WTC11 (cell line): ENCODE results near the gene WIPF3. TPM values are rescaled to one million over a fixed set of nuclear protein-coding genes. Genes with fewer than 3 reads are reported as not detected.

Experiments used
- ATAC-seq: fragments of 200-7000 bp; cut with Tn5 transposase; 2 replicates; pipeline ENCODE4 v1.10.0; 2021; ENCODE audit warnings: mild to moderate bottlenecking, moderate library complexity
- CTCF ChIA-PET: fragments of 300-600 bp; sonication (Branson Sonifier 250); formaldehyde crosslinking; loops from one replicate; lab custom pipeline; 2021; ENCODE audit warnings: antibody characterized with exemption; lab: Charles Lee
- POLR2A ChIA-PET: fragments of 350-600 bp; sonication (Branson Sonifier 250); formaldehyde crosslinking; loops from one replicate; lab custom pipeline; 2021; ENCODE audit warnings: antibody characterized with exemption; lab: Charles Lee
- DNase-seq: peaks from one replicate; pipeline ENCODE4 v3.0.0; 2021; ENCODE audit warnings: low spot score
- H3K27ac Mint-ChIP-seq: 2 replicates; pipeline ENCODE4 v1.8.0; 2021; ENCODE audit warnings: mixed read lengths
- H3K27me3 Mint-ChIP-seq: 2 replicates; pipeline ENCODE4 v1.8.0; 2021; ENCODE audit warnings: low read depth, mild to moderate bottlenecking, moderate library complexity, mixed read lengths
- H3K36me3 Mint-ChIP-seq: 2 replicates; pipeline ENCODE4 v1.8.0; 2021; ENCODE audit warnings: mixed read lengths
- H3K4me1 Mint-ChIP-seq: 2 replicates; pipeline ENCODE4 v1.8.0; 2022; ENCODE audit warnings: mixed read lengths
- H3K4me3 Mint-ChIP-seq: 2 replicates; pipeline ENCODE4 v1.8.0; 2021; ENCODE audit warnings: mild to moderate bottlenecking, moderate library complexity, mixed read lengths
- H3K9me3 Mint-ChIP-seq: 2 replicates; pipeline ENCODE4 v1.8.0; 2021; ENCODE audit warnings: mixed read lengths
- AFF4 ChIP-seq: sonication (generic); formaldehyde crosslinking; IDR thresholded peaks from 2 replicates; pipeline ENCODE4 v1.8.1; 2023; ENCODE audit warnings: mild to moderate bottlenecking, missing genetic modification reagents, borderline replicate concordance
- CDX4 ChIP-seq: fragments of 250-450 bp; sonication (Bioruptor Pico); IDR thresholded peaks from 2 replicates; pipeline ENCODE4 v1.9.0; 2021; ENCODE audit warnings: moderate library complexity, mild to moderate bottlenecking, inconsistent platforms, borderline replicate concordance
- ERG ChIP-seq: fragments of 250-450 bp; sonication (Bioruptor Pico); IDR thresholded peaks from 2 replicates; pipeline ENCODE4 v1.8.0; 2021; ENCODE audit warnings: mild to moderate bottlenecking
- ETV6 ChIP-seq: sonication (generic); formaldehyde crosslinking; IDR thresholded peaks from 2 replicates; pipeline ENCODE4 v1.8.1; 2022; ENCODE audit warnings: mild to moderate bottlenecking, missing genetic modification reagents
- FOXJ3 ChIP-seq: sonication (generic); formaldehyde crosslinking; IDR thresholded peaks from 2 replicates; pipeline ENCODE4 v1.9.0; 2021; ENCODE audit warnings: missing genetic modification reagents, mild to moderate bottlenecking, borderline replicate concordance
- FOXK1 ChIP-seq: sonication (generic); formaldehyde crosslinking; IDR thresholded peaks from 2 replicates; pipeline ENCODE4 v1.8.0; 2022; ENCODE audit warnings: mild to moderate bottlenecking, moderate library complexity, missing genetic modification reagents
- FOXP1 ChIP-seq: sonication (generic); formaldehyde crosslinking; IDR thresholded peaks from 2 replicates; pipeline ENCODE4 v1.8.0; 2022; ENCODE audit warnings: missing genetic modification reagents, mild to moderate bottlenecking, moderate library complexity, borderline replicate concordance
- GTF2I ChIP-seq: fragments of 250-450 bp; sonication (Bioruptor Pico); conservative IDR thresholded peaks from 2 replicates; pipeline ENCODE4 v1.4.0; 2021; ENCODE audit warnings: mild to moderate bottlenecking
- JUN ChIP-seq: sonication (generic); formaldehyde crosslinking; IDR thresholded peaks from 2 replicates; pipeline ENCODE4 v1.8.0; 2023; ENCODE audit warnings: mild to moderate bottlenecking, missing genetic modification reagents
- NFYB ChIP-seq: sonication (generic); formaldehyde crosslinking; conservative IDR thresholded peaks from 2 replicates; pipeline ENCODE4 v1.8.0; 2022; ENCODE audit warnings: low read depth, missing genetic modification reagents
- NR1H2 ChIP-seq: sonication (generic); formaldehyde crosslinking; IDR thresholded peaks from 2 replicates; pipeline ENCODE4 v1.9.0; 2021; ENCODE audit warnings: mild to moderate bottlenecking, moderate library complexity, missing genetic modification reagents
- PRDM15 ChIP-seq: sonication (generic); formaldehyde crosslinking; IDR thresholded peaks from 2 replicates; pipeline ENCODE4 v1.8.0; 2022; ENCODE audit warnings: missing genetic modification reagents
- RELA ChIP-seq: sonication (generic); formaldehyde crosslinking; IDR thresholded peaks from 2 replicates; pipeline ENCODE4 v1.8.1; 2022; ENCODE audit warnings: missing genetic modification reagents, mild to moderate bottlenecking, borderline replicate concordance
- SMAD3 ChIP-seq: sonication (generic); formaldehyde crosslinking; IDR thresholded peaks from 2 replicates; pipeline ENCODE4 v1.8.0; 2022; ENCODE audit warnings: missing genetic modification reagents, mild to moderate bottlenecking, borderline replicate concordance
- ZBTB21 ChIP-seq: sonication (generic); formaldehyde crosslinking; IDR thresholded peaks from 2 replicates; pipeline ENCODE4 v1.8.1; 2023; ENCODE audit warnings: mild to moderate bottlenecking, missing genetic modification reagents, borderline replicate concordance
- ZMAT4 ChIP-seq: fragments of 250-450 bp; sonication (Bioruptor Pico); IDR thresholded peaks from 2 replicates; pipeline ENCODE4 v1.9.0; 2021; ENCODE audit warnings: mild to moderate bottlenecking
- ZNF232 ChIP-seq: sonication (generic); formaldehyde crosslinking; IDR thresholded peaks from 2 replicates; pipeline ENCODE4 v1.8.0; 2022; ENCODE audit warnings: mild to moderate bottlenecking, missing genetic modification reagents
- ZNF263 ChIP-seq: sonication (generic); formaldehyde crosslinking; IDR thresholded peaks from 2 replicates; pipeline ENCODE4 v1.8.1; 2022; ENCODE audit warnings: low read depth, mild to moderate bottlenecking, moderate library complexity, missing genetic modification reagents
- ZNF317 ChIP-seq: sonication (generic); formaldehyde crosslinking; IDR thresholded peaks from 2 replicates; pipeline ENCODE4 v1.8.1; 2023; ENCODE audit warnings: low read depth, mild to moderate bottlenecking, moderate library complexity, missing genetic modification reagents, borderline replicate concordance
- ZNF416 ChIP-seq: fragments of 250-450 bp; sonication (Bioruptor Pico); IDR thresholded peaks from 2 replicates; pipeline ENCODE4 v1.9.0; 2021; ENCODE audit warnings: mild to moderate bottlenecking, inconsistent platforms
- total RNA-seq: library from RNA; stranded (reverse); gene quantifications from 3 replicates; pipeline ENCODE4 v1.2.3, GENCODE V29; 2021

Gene WIPF3
- total RNA-seq, 1 experiment from 2014 or later: 9.9 TPM

GRCh38 chr7:29854257-29854938 lies 48.1 kb downstream of the WIPF3 start (continued):
- no peak for TF ChIP-seq AFF4 (CRISPR knock-in tag)
- TF ChIP-seq ZNF416 (CRISPR knock-in tag): no peak
- TF ChIP-seq PRDM15 (CRISPR knock-in tag): no peak

GRCh38 chr7:29857654-29858053 lies 51.3 kb downstream of the WIPF3 start:
- CTCF ChIA-PET: no interaction called here
- H3K4me3 Mint-ChIP-seq: no peak overlapping the region
- no peak for DNase-seq
- H3K9me3 Mint-ChIP-seq: no peaks in the 10 kb centered on the region
- no peaks in the 10 kb centered on the region for H3K27me3 Mint-ChIP-seq
- POLR2A ChIA-PET: no interaction called here
- TF ChIP-seq ZNF263 (CRISPR knock-in tag): no peak
- TF ChIP-seq CDX4 (CRISPR knock-in tag): no peak
- TF ChIP-seq ETV6: no peak
- no peak for TF ChIP-seq FOXJ3 (CRISPR knock-in tag)
- no peak for TF ChIP-seq ZMAT4 (CRISPR knock-in tag)
- no peak for TF ChIP-seq ZNF232 (CRISPR knock-in tag)
- no peak for TF ChIP-seq GTF2I (CRISPR knock-in tag)
- no peak for TF ChIP-seq ZNF317 (CRISPR knock-in tag)
- no peak for TF ChIP-seq NR1H2 (CRISPR knock-in tag)
- no peak for TF ChIP-seq ZBTB21 (CRISPR knock-in tag)
- TF ChIP-seq NFYB (CRISPR knock-in tag): no peak
- no peak for TF ChIP-seq ERG (CRISPR knock-in tag)
- no peak for TF ChIP-seq FOXP1 (CRISPR knock-in tag)
- TF ChIP-seq FOXK1: no peak
- no peak for TF ChIP-seq SMAD3
- no peak for TF ChIP-seq RELA (CRISPR knock-in tag)
- TF ChIP-seq JUN (CRISPR knock-in tag): no peak
- TF ChIP-seq, all 79 proteins: peak for 0
- ATAC-seq: no peak
- H3K27ac Mint-ChIP-seq: no peak overlapping the region
- H3K36me3 Mint-ChIP-seq: no peaks in the 10 kb centered on the region
- peaks cover 39% of the 10 kb centered on the region for H3K4me1 Mint-ChIP-seq
